ENCODE results near the gene RIMS3. TPM values are rescaled to one million over a fixed set of nuclear protein-coding genes. Genes with fewer than 3 reads are reported as not detected.
"Not testable (repeated sequence)": the region's sequence is repeated elsewhere in the genome, so short reads cannot be mapped to it uniquely, and the experiment has no call there.

Gene RIMS3
- total RNA-seq, 1 donor from 2014 or later: 4.2 TPM

GRCh38 chr1:40633523-40633922 is 32.0 kb downstream of the RIMS3 start:
- TF ChIP-seq, protein P1, sequence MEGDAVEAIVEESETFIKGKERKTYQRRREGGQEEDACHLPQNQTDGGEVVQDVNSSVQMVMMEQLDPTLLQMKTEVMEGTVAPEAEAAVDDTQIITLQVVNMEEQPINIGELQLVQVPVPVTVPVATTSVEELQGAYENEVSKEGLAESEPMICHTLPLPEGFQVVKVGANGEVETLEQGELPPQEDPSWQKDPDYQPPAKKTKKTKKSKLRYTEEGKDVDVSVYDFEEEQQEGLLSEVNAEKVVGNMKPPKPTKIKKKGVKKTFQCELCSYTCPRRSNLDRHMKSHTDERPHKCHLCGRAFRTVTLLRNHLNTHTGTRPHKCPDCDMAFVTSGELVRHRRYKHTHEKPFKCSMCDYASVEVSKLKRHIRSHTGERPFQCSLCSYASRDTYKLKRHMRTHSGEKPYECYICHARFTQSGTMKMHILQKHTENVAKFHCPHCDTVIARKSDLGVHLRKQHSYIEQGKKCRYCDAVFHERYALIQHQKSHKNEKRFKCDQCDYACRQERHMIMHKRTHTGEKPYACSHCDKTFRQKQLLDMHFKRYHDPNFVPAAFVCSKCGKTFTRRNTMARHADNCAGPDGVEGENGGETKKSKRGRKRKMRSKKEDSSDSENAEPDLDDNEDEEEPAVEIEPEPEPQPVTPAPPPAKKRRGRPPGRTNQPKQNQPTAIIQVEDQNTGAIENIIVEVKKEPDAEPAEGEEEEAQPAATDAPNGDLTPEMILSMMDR (conservative IDR thresholded peaks at IDR 0.05; ENCODE audit: low read depth, low read length): no peak
- DNase-seq (ENCODE audit: low read depth): no peak
- no peak overlapping the region for H3K4me3 ChIP-seq (ENCODE audit: low read depth, low read length)

DNA sequence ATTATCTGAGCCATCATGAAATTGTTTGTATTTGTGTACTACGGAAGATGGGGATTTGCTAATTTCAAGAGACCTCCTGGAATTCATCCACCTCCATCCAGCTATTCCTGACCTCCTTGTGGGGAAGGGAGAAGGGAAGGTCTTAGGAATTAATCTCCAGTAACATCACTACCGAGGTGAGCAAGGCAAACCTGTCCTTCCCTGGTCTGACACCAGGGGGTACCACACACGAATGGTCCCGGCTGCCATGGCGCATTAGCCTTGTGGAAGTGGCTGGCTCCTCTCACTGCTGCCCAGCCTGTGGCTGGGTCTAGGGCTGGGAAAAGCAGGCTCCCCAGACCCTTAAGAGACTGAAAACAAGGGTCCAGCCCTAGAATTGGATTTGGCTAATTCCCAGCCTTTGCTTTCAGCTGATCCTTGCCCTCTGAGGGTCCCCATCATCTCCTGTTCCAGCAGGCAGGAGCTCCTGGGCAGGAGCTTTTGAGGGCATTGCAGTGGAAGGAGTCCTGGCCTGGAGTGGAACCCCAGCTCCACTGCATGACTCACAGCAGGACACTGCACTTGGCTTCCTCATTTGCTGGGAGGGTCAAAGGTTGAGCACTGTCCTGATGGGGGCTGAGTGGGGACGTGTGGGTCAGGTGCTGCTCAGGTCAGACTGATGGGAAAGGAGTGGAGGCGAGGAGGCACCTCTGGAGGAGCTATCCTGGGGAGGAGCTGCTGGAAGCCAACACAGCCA is 34.8 kb downstream of the RIMS3 start:
- TF ChIP-seq, protein P1 (conservative IDR thresholded peaks at IDR 0.05; ENCODE audit: low read depth, low read length): peak; percentile 63
- no peak for DNase-seq (ENCODE audit: low read depth)
- no peak overlapping the region for H3K4me3 ChIP-seq (ENCODE audit: low read depth, low read length)

- not testable (repeated sequence) for DNase-seq (ENCODE audit: low read depth); H3K4me3 ChIP-seq (ENCODE audit: low read depth, low read length)
These were observed 35.9 kb downstream of the RIMS3 start for GRCh38 chr1:40629546-40629945.

- no peak overlapping the region for H3K4me3 ChIP-seq (ENCODE audit: low read depth, low read length)
- DNase-seq (ENCODE audit: low read depth): no peak
- TF ChIP-seq, protein P1 (conservative IDR thresholded peaks at IDR 0.05; ENCODE audit: low read depth, low read length): no peak
These were observed 36.6 kb downstream of the RIMS3 start for GRCh38 chr1:40628903-40629292.

- H3K4me3 ChIP-seq (ENCODE audit: low read depth, low read length): no peak overlapping the region
- no peak for DNase-seq (ENCODE audit: low read depth)
- TF ChIP-seq, protein P1 (conservative IDR thresholded peaks at IDR 0.05; ENCODE audit: low read depth, low read length): no peak
These were observed 37.2 kb downstream of the RIMS3 start for GRCh38 chr1:40627987-40628902.

GRCh38 chr1:40626383-40626770 is 39.1 kb downstream of the RIMS3 start:
- DNase-seq (ENCODE audit: low read depth): no peak
- H3K4me3 ChIP-seq (ENCODE audit: low read depth, low read length): no peak overlapping the region
- TF ChIP-seq, protein P1 (conservative IDR thresholded peaks at IDR 0.05; ENCODE audit: low read depth, low read length): no peak
